ENCODE measurements around the gene ADRB2.

DNA sequence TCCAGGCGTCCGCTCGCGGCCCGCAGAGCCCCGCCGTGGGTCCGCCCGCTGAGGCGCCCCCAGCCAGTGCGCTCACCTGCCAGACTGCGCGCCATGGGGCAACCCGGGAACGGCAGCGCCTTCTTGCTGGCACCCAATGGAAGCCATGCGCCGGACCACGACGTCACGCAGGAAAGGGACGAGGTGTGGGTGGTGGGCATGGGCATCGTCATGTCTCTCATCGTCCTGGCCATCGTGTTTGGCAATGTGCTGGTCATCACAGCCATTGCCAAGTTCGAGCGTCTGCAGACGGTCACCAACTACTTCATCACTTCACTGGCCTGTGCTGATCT is 294 bp downstream of the ADRB2 start:
- TF ChIP-seq TCF7L2 (IDR thresholded peaks at IDR 0.05; ENCODE audit: low read depth, low read length), result peak; percentile 52; the same call in 1 of the 2 replicates
- TF ChIP-seq, protein P1, sequence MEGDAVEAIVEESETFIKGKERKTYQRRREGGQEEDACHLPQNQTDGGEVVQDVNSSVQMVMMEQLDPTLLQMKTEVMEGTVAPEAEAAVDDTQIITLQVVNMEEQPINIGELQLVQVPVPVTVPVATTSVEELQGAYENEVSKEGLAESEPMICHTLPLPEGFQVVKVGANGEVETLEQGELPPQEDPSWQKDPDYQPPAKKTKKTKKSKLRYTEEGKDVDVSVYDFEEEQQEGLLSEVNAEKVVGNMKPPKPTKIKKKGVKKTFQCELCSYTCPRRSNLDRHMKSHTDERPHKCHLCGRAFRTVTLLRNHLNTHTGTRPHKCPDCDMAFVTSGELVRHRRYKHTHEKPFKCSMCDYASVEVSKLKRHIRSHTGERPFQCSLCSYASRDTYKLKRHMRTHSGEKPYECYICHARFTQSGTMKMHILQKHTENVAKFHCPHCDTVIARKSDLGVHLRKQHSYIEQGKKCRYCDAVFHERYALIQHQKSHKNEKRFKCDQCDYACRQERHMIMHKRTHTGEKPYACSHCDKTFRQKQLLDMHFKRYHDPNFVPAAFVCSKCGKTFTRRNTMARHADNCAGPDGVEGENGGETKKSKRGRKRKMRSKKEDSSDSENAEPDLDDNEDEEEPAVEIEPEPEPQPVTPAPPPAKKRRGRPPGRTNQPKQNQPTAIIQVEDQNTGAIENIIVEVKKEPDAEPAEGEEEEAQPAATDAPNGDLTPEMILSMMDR (IDR thresholded peaks at IDR 0.05), result no peak
- no peak for TF ChIP-seq POLR2AphosphoS5 (IDR thresholded peaks at IDR 0.05; ENCODE audit: low read depth, low read length)

All from Panc1 (cell line).